Mucosa of descending colon (tissue), 3 donors: ENCODE measurements around the gene COA8. TPM values are rescaled to one million over a fixed set of nuclear protein-coding genes. Genes with fewer than 3 reads are reported as not detected.

ENCODE experiments used
- ATAC-seq: fragments of 200-7000 bp; cut with Tn5 transposase; one replicate; pipeline ENCODE4 v1.9.1; 2020; ENCODE audit warnings: mild to moderate bottlenecking, moderate library complexity
- DNase-seq, 3 donors: peaks; one replicate each; pipeline ENCODE4 v3.0.0-alpha.2; 2020
- H3K36me3 ChIP-seq: fragments of 200-600 bp; one replicate; pipeline ENCODE4 v1.8.0; 2021; ENCODE audit warnings: low read depth, mild to moderate bottlenecking
- H3K4me1 ChIP-seq: fragments of 200-600 bp; one replicate; pipeline ENCODE4 v1.8.0; 2021; ENCODE audit warnings: low read depth, mild to moderate bottlenecking
- H3K4me3 ChIP-seq: fragments of 200-600 bp; one replicate; pipeline ENCODE4 v1.8.0; 2021; ENCODE audit warnings: mild to moderate bottlenecking
- H3K9me3 ChIP-seq: fragments of 200-600 bp; one replicate; pipeline ENCODE4 v1.8.0; 2021; ENCODE audit warnings: mild to moderate bottlenecking
- intact Hi-C, 2 donors: fragments of 100-400 bp; cut with DNase I in 1 of 2; cut with micrococcal nuclease in 1 of 2; formaldehyde crosslinking; loops; one replicate each; pipeline versions ENCODE4 v1.11.0 to v1.11.1; 2022; cut with DNase I, micrococcal nuclease
- total RNA-seq, 3 donors: library from RNA; stranded (reverse); fragmentation: NEBNext Ultra II Directional in 2 of 3; extraction: Animal tissue kit (Norgen Biotek cat#: 25700) in 2 of 3; gene quantifications; one replicate each; pipeline versions ENCODE4 v1.2.1 to v1.2.4, GENCODE V29; 2021 to 2023
- TF ChIP-seq, protein P1 (sequence below): fragments of 200-600 bp; IDR thresholded peaks from one replicate; pipeline ENCODE4 v1.8.0; 2022; ENCODE audit warnings: antibody characterized with exemption, mild to moderate bottlenecking
- donor health status: DM: no; HTN: no; CAD: no; lungs with moderate emphysema.
- donor health status: DM: no; HTN: no; CAD: no.
- donor health status: DM: no; HTN: yes; CAD: no.

Gene COA8
- total RNA-seq, 3 donors from 2014 or later: 29.3 to 47.3 (median 36.5) TPM

DNA sequence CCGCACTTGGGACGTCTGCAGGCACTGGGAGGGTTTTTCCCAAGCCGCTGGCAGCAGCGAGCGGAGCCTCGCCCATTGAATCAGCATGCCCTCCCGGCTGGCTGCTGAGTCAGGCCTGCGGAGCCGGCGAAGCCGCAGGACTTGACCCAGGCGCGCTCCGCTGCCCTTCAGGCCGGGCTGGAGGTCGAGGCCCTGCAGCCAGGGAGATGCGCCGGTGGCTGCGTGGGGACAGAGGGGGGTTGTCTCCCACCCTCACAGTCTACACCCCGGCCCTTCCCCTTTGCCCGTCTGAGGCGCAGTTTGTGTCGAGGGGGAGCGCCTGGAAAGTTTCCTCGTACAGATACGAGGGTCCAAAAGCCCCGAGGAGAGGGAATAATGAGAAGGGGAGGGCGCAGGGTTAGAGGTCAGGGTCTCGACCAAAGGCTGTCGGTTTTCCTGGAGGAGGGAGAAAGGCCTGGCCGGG is 65.5 kb downstream of the COA8 start:
- H3K36me3 ChIP-seq: no peaks in the 10 kb centered on the region
- peak overlapping the region; percentile 92 for H3K4me3 ChIP-seq
- H3K4me1 ChIP-seq: peaks cover 44% of the 10 kb centered on the region
- TF ChIP-seq, protein P1, sequence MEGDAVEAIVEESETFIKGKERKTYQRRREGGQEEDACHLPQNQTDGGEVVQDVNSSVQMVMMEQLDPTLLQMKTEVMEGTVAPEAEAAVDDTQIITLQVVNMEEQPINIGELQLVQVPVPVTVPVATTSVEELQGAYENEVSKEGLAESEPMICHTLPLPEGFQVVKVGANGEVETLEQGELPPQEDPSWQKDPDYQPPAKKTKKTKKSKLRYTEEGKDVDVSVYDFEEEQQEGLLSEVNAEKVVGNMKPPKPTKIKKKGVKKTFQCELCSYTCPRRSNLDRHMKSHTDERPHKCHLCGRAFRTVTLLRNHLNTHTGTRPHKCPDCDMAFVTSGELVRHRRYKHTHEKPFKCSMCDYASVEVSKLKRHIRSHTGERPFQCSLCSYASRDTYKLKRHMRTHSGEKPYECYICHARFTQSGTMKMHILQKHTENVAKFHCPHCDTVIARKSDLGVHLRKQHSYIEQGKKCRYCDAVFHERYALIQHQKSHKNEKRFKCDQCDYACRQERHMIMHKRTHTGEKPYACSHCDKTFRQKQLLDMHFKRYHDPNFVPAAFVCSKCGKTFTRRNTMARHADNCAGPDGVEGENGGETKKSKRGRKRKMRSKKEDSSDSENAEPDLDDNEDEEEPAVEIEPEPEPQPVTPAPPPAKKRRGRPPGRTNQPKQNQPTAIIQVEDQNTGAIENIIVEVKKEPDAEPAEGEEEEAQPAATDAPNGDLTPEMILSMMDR: no peak
- ATAC-seq (peak; percentile 78), DNase-seq (peak; percentile 81 to 90 (median 88))
- H3K9me3 ChIP-seq: no peaks in the 10 kb centered on the region
- intact Hi-C loops: no loop called here

DNA sequence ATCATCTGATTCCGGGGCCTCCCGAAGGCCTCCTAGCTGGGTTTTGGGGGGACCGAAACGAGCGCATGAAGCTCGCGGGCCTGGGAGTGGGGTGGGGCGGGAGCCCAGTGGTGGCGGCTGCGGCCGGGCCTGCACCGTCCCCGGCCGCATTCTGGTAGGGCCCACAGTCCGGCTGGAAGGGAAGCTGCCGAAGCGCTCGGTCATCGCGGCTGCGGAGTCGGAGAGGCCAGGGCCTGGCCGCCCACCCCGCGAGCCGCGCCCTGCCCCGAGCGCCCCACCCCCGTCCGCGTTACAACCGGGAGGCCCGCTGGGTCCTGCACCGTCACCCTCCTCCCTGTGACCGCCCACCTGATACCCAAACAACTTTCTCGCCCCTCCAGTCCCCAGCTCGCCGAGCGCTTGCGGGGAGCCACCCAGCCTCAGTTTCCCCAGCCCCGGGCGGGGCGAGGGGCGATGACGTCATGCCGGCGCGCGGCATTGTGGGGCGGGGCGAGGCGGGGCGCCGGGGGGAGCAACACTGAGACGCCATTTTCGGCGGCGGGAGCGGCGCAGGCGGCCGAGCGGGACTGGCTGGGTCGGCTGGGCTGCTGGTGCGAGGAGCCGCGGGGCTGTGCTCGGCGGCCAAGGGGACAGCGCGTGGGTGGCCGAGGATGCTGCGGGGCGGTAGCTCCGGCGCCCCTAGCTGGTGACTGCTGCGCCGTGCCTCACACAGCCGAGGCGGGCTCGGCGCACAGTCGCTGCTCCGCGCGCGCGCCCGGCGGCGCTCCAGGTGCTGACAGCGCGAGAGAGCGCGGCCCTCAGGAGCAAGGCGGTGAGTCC is 66.1 kb downstream of the COA8 start, which contains the start of gene KLC1:
Gene KLC1 (plus strand): TSS at position 528 of the 819 bp plus-strand sequence. CDS start 25,354 bp downstream, outside the sequence.
- peak; percentile 90 to 93 (median 90) for DNase-seq
- Histone ChIP-seq H3K4me3 (peak within 1 kb of the TSS; percentile 92), H3K4me1 (peaks cover 46% of the 10 kb centered on the region), H3K36me3 (no peaks in the 10 kb centered on the region), H3K9me3 (no peaks in the 10 kb centered on the region)
- TF ChIP-seq, protein P1: no peak
- intact Hi-C loops: no loop called here
- ATAC-seq: peak; percentile 85

DNA sequence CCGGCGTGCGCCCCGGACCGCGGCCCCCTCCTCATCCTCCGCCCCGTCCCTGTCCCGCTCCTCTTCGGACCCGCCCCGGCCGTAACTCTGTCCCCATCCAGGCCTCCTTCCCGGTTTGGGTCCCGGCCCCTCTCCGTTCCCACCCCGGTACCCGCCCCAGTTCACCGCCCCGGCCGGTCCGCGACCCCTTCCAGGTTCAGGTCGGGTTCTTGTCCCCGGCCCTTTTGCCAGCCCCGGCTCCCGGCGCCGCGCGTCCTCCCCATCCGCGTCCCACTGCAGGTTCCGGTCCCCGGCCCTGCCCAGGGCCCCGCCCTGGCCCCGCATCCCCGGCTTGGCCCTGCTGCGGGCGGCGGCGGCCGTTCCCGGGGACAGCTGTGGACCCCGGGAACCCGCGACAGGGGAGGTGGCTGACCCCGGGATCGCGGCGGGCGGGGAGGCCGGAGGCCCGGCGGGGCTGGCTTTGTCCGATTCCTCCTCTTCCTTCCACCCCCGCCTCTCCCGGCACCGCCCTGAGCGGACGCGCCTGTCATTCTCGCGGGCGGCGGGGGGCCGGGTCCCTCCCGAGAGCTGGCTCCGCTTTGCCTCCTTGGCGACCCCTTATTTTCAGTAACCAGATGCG is 66.9 kb downstream of the COA8 start:
- intact Hi-C loops: no loop called here
- H3K36me3 ChIP-seq: no peaks in the 10 kb centered on the region
- peaks cover 45% of the 10 kb centered on the region for H3K4me1 ChIP-seq
- ATAC-seq (peak; percentile 58), DNase-seq (peak; percentile 62 to 77 (median 77))
- H3K4me3 ChIP-seq: peak overlapping the region; percentile 92
- no peaks in the 10 kb centered on the region for H3K9me3 ChIP-seq
- TF ChIP-seq, protein P1: no peak

DNA sequence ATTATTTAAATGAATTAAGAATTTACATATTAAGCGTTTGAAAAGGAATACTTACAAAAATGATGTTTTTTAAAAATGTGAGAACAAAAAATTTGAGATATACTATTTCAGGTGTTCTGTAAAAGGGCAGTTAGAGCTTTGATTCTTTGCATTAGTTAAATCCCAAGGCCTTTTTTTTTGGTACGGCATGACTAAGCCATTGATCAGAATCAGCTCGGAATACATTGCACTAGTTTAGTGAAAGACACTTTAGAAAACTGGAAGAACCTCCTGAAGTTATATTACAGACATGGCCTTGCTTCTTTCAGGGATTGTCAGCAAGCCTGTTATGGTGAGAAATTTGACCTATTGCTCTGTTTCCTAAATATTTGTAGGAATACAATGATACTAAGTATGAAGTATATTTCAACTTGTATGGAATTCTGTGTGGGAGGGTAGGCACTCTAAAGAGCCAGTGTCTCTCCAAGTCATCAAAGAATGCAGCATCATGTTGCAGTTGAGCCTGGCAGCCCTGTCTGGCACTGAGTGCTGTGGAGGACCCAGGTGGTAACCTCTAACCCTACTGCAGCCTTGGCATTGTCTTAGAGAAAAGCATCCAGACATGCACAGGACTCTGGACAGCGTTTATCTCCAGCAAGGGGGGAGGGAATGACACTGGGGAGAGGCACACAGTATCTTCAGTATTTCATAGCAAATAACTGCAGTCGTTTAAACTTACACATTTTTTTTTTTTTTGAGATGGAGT is 67.8 kb downstream of the COA8 start:
- intact Hi-C loops: no loop called here
- peaks cover 38% of the 10 kb centered on the region for H3K4me1 ChIP-seq

DNA sequence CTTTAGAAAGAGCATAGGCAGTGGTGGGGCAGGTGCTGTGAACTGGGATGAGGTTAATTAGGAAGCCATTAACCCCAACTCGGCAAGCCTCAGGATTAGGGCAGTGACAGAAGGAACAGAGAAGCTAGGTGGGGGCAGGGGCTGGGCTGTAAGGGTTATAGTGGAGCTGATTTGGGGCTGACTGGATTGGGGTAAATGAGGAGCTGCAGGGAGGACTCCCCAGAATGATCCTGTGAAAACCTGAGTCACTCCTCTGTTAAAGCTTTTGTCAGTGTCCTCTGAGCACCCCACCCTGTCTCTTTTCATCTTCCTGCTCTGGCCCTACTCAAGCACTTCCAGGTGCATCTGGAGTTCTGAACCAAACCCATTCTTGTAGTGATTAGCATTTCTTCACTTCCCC is 70.6 kb downstream of the COA8 start:
- no peak for ATAC-seq
- Histone ChIP-seq H3K4me1 (peaks cover 38% of the 10 kb centered on the region), H3K4me3 (no peak overlapping the region), H3K36me3 (no peaks in the 10 kb centered on the region), H3K9me3 (no peaks in the 10 kb centered on the region)
- DNase-seq: no peak
- TF ChIP-seq, protein P1: no peak
- intact Hi-C loops: no loop called here

More for the DNA sequence above, 67.8 kb downstream of the COA8 start:
- H3K4me3 ChIP-seq: no peak overlapping the region
- H3K36me3 ChIP-seq: no peaks in the 10 kb centered on the region
- no peaks in the 10 kb centered on the region for H3K9me3 ChIP-seq
- DNase-seq: no peak
- ATAC-seq: no peak
- TF ChIP-seq, protein P1: no peak
